SK-N-SH treated with all-trans-retinoic acid at 6 μM for 48 hours (cell line): ENCODE measurements around the gene TMA7.
"Not testable (repeated sequence)": the region's sequence is repeated elsewhere in the genome, so short reads cannot be mapped to it uniquely, and the experiment has no call there.

Experiments used
- ATAC-seq: fragments of 200-7000 bp; cut with Tn5 transposase; 3 replicates; pipeline ENCODE4 v1.9.1; 2020; ENCODE audit warnings: mild to moderate bottlenecking, moderate library complexity
- ARNTL ChIP-seq: fragments of 450-650 bp; formaldehyde crosslinking; IDR thresholded peaks from 2 replicates; pipeline ENCODE4 v1.5.0; 2020; ENCODE audit warnings: low read depth, mild to moderate bottlenecking, moderate library complexity, borderline replicate concordance
- BACH2 ChIP-seq: fragments of 250-450 bp; sonication (Bioruptor Pico); IDR thresholded peaks from 2 replicates; pipeline ENCODE4 v1.9.0; 2021; ENCODE audit warnings: mild to moderate bottlenecking, borderline replicate concordance
- CREB5 ChIP-seq: fragments of 250-450 bp; sonication (Bioruptor Pico); IDR thresholded peaks from 2 replicates; pipeline ENCODE4 v1.5.1; 2020; ENCODE audit warnings: low read depth, mild to moderate bottlenecking, moderate library complexity
- CSDC2 ChIP-seq: fragments of 250-450 bp; sonication (Bioruptor Pico); IDR thresholded peaks from 2 replicates; pipeline ENCODE4 v1.5.0; 2020; ENCODE audit warnings: mild to moderate bottlenecking, moderate library complexity
- CSRNP3 ChIP-seq: fragments of 250-450 bp; sonication (Bioruptor Pico); IDR thresholded peaks from 2 replicates; pipeline ENCODE4 v1.5.1; 2021; ENCODE audit warnings: mild to moderate bottlenecking, moderate library complexity
- ESRRG ChIP-seq: fragments of 250-450 bp; sonication (Bioruptor Pico); IDR thresholded peaks from 2 replicates; pipeline ENCODE4 v1.6.1; 2021; ENCODE audit warnings: mild to moderate bottlenecking
- ISL1 ChIP-seq: fragments of 250-450 bp; sonication (Bioruptor Pico); IDR thresholded peaks from 2 replicates; pipeline ENCODE4 v2.1.2; 2022; ENCODE audit warnings: mild to moderate bottlenecking, moderate library complexity
- OSR1 ChIP-seq: fragments of 250-450 bp; sonication (Bioruptor Pico); IDR thresholded peaks from 2 replicates; pipeline ENCODE4 v1.8.0; 2022; ENCODE audit warnings: moderate library complexity, mild to moderate bottlenecking, inconsistent platforms
- PATZ1 ChIP-seq: fragments of 250-450 bp; sonication (Bioruptor Pico); IDR thresholded peaks from 2 replicates; pipeline ENCODE4 v1.8.0; 2020; ENCODE audit warnings: mild to moderate bottlenecking, moderate library complexity, borderline replicate concordance
- POU6F1 ChIP-seq: fragments of 250-450 bp; sonication (Bioruptor Pico); IDR thresholded peaks from 2 replicates; pipeline ENCODE4 v1.8.0; 2021; ENCODE audit warnings: low read depth, mild to moderate bottlenecking, moderate library complexity, borderline replicate concordance
- PPARA ChIP-seq: fragments of 250-450 bp; sonication (Bioruptor Pico); IDR thresholded peaks from 2 replicates; pipeline ENCODE4 v1.5.0; 2020; ENCODE audit warnings: mild to moderate bottlenecking, borderline replicate concordance
- RARB ChIP-seq: fragments of 250-450 bp; sonication (Bioruptor Pico); IDR thresholded peaks from 2 replicates; pipeline ENCODE4 v1.8.0; 2021; ENCODE audit warnings: mild to moderate bottlenecking, moderate library complexity
- SNAI2 ChIP-seq: fragments of 250-450 bp; sonication (Bioruptor Pico); IDR thresholded peaks from 2 replicates; pipeline ENCODE4 v1.5.0; 2020; ENCODE audit warnings: mild to moderate bottlenecking, moderate library complexity
- TCF4 ChIP-seq: fragments of 250-450 bp; sonication (Bioruptor Pico); IDR thresholded peaks from 2 replicates; pipeline ENCODE4 v1.8.0; 2021; ENCODE audit warnings: mild to moderate bottlenecking, moderate library complexity, borderline replicate concordance
- ZC3H10 ChIP-seq: fragments of 250-450 bp; sonication (Bioruptor Pico); IDR thresholded peaks from 2 replicates; pipeline ENCODE4 v1.5.1; 2021; ENCODE audit warnings: mild to moderate bottlenecking, moderate library complexity
- ZFP3 ChIP-seq: fragments of 250-450 bp; sonication (Bioruptor Pico); IDR thresholded peaks from 2 replicates; pipeline ENCODE4 v1.5.0; 2020; ENCODE audit warnings: mild to moderate bottlenecking, moderate library complexity
- ZFP30 ChIP-seq: fragments of 450-650 bp; formaldehyde crosslinking; IDR thresholded peaks from 2 replicates; pipeline ENCODE4 v1.5.0; 2022; ENCODE audit warnings: mild to moderate bottlenecking, moderate library complexity
- ZNF565 ChIP-seq: fragments of 450-650 bp; formaldehyde crosslinking; conservative IDR thresholded peaks from 2 replicates; pipeline ENCODE4 v1.5.0; 2020; ENCODE audit warnings: low read depth, mild to moderate bottlenecking, moderate library complexity
- ZNF70 ChIP-seq: fragments of 450-650 bp; formaldehyde crosslinking; IDR thresholded peaks from 2 replicates; pipeline ENCODE4 v1.5.0; 2020; ENCODE audit warnings: mild to moderate bottlenecking, moderate library complexity

The TMA7 gene

GRCh38 chr3:48476426-48477053 lies 36.5 kb downstream of the TMA7 start (continued):
- TF ChIP-seq CREB5: no peak
- no peak for TF ChIP-seq ZC3H10 (CRISPR knock-in tag)
- TF ChIP-seq ZFP3: no peak
- TF ChIP-seq TCF4: no peak

- TF ChIP-seq ZNF70: no peak
- no peak for TF ChIP-seq ESRRG (CRISPR knock-in tag)
- TF ChIP-seq PATZ1: no peak
- no peak for TF ChIP-seq SNAI2
- no peak for TF ChIP-seq ARNTL
- TF ChIP-seq ZFP30 (CRISPR knock-in tag): no peak
- no peak for TF ChIP-seq BACH2 (CRISPR knock-in tag)
- TF ChIP-seq RARB (CRISPR knock-in tag): no peak
- TF ChIP-seq OSR1 (CRISPR knock-in tag): no peak
- no peak for TF ChIP-seq ZC3H10 (CRISPR knock-in tag)
- TF ChIP-seq, all 23 proteins: peak for 0
- ATAC-seq: no peak
Observed at GRCh38 chr3:48477959-48478520, 38.0 kb downstream of the TMA7 start.

- no peak for ATAC-seq
- TF ChIP-seq CSRNP3 (CRISPR knock-in tag) (no peak), ZNF565 (CRISPR knock-in tag) (no peak), SNAI2 (no peak), PATZ1 (no peak), PPARA (CRISPR knock-in tag) (no peak), POU6F1 (CRISPR knock-in tag) (no peak), CSDC2 (no peak), ISL1 (CRISPR knock-in tag) (no peak)
Observed at GRCh38 chr3:48478626-48479555, 38.8 kb downstream of the TMA7 start.

GRCh38 chr3:48480891-48481290 lies 40.8 kb downstream of the TMA7 start:
- ATAC-seq: not testable (repeated sequence)

- not testable (repeated sequence) for ATAC-seq
Observed at GRCh38 chr3:48482822-48483221, 42.8 kb downstream of the TMA7 start.
